ENCODE measurements around the gene C2orf72.

GRCh38 chr2:231018184-231018583 lies 19.1 kb upstream of the C2orf72 start:
- no peak for TF ChIP-seq CTCF (IDR thresholded peaks at IDR 0.05; ENCODE audit: poor library complexity)
- no peak for TF ChIP-seq EZH2 (IDR thresholded peaks at IDR 0.05; ENCODE audit: borderline replicate concordance)
